Middle frontal gyrus (tissue), 1 donor: ENCODE measurements around the gene LYSMD1.
A peak's percentile ranks its signal among the peaks of the same experiment; 100 is the strongest.
"Not testable (repeated sequence)": the region's sequence is repeated elsewhere in the genome, so short reads cannot be mapped to it uniquely, and the experiment has no call there.

Experiments used
- DNase-seq: peaks from one replicate; pipeline ENCODE4 v3.0.0-alpha.2; 2015; ENCODE audit warnings: low spot score; ENCODE audit errors: extremely low spot score

Gene LYSMD1

DNA sequence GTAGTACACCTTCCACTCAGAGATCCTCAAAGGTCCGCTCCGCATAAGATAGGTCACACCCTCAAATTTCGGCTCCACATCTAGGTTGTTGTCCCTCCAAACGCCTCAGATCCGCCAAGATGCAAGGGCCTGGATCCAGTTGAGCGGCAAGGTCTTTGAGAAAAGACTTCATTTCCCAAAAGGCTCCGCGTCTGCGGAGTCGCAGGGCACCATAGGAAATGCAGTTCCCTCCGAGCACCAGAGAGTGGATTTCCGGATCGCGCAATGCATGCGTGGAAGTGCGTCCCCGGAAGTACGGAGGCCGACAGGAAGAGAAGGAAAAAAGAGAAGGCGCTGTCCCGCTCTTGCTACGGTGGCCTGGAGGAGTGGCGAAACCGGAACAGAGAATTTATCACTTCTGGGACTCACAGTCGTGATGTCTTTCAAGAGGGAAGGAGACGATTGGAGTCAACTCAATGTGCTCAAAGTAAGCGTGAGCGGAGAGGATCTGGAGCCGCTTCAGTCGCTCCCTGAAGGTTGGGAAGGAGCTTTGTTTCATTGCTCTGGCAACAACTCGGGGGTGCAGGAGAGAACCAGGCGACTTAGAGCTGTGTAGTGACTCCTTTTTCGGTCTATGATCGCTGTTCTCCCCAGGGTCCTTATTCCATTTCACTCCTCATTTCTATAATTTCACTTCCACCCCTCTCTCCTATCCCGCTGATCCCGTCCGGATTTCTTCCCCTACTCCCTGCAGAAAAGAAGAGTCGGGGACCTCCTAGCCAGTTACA lies at the start of gene LYSMD1, which contains the start of gene SCNM1:
TSS of gene LYSMD1 (minus strand) at position 165 of the 767 bp plus-strand sequence. CDS start 644 bp downstream, outside the sequence.
TSS of gene SCNM1 (plus strand) at position 407 of the 767 bp plus-strand sequence. CDS start at position 416, 9 bp downstream.
- DNase-seq = peak; percentile 98

DNA sequence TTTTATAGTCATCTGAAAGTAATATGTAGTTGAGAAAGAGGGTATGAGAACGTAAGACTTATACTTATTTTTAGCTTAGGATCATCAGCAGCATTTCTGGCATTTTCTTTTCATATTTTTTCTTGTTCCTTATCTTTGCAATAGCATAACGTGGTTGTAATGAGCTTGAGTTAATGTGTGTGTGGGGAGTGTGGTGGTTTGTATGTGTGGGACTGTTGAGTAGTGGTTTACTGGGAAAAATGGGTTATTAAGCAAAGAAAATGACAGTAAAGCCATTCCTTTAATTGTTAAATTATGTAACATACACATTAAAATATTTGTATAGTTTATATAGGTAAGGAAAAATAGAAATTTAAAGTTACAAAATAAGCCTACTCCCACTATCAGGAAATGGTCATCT lies 47.9 kb upstream of the LYSMD1 start:
- no peak for DNase-seq

- DNase-seq = no peak
Observed at GRCh38 chr1:151211972-151212705, 46.4 kb upstream of the LYSMD1 start.

- DNase-seq = no peak
Observed at GRCh38 chr1:151210830-151211229, 45.1 kb upstream of the LYSMD1 start.

GRCh38 chr1:151205381-151205965 lies 39.8 kb upstream of the LYSMD1 start:
- DNase-seq = not testable (repeated sequence)

DNA sequence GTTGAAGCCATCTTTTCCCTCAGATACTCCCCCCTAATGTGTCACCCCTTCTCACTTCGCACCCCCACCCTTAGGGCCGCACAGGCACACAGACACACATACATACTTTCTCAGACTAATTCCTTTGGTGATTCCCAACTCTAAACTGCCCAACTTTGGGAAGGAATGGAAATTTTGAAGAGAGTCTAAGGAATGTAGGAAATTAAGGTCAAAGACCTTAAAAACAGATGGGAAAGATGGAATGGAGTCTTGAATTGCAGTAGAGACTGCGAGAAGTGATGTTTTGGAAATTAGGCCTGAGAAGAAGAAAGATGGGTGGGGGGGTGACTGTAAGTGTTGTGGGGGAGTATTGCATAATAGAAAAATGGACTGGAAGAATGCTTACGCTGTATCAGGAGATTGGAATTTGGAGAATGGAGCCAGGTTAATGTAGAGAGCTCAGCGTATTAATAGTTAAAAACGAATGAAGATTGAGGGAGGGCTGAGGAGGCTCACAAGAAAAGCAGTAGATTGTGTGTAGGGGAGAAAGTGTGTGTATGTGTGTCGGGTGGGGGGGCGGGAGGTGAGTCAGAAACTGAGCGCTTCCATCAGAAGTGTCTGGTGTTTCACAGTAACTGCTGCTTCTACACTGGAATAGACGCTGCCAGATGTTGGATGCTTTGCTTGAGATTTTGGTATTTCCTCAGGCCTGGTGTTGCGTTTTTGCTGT lies 34.3 kb upstream of the LYSMD1 start:
- no peak for DNase-seq

DNA sequence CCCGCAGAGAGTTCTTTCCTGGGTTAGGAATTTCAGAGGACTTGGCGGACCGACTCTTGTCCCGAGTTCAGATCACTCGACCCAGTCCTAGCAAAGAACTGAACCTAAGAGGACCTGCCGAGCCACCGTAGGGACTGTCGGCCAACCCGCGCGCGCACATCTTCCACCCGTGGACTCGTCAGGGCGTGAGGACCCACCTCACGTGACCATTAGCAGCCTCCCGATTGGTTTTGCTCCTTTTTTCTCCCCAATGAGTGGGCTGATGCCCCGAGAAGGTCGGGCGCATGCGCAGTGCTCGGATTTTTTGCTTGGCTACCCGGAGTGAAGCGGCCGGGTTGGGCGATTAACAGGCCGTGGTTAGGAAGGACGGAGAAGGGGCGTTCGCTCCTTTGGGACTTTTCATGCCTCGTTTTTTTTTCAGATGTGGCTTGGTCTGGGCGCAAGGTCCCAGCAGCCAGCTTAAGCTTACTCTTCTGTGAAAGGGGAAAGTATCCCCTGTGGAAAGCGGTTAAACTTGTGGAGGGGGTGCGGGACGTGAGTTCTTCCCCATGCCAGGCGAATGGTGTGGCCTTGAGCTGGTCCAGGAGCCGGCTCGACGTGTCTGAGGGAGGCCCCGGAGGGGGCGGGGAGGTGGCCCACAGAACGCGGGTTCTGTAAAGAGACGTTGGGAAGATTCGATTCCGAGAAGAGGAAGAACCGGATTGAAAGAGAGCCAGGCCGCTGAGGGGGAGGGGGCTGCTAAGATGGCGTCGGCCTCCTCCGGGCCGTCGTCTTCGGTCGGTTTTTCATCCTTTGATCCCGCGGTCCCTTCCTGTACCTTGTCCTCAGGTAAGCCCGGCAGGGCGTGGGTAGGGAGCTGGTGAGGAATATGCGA lies 32.8 kb upstream of the LYSMD1 start, which contains the start of gene PIP5K1A:
TSS of gene PIP5K1A (plus strand) at position 299 of the 874 bp plus-strand sequence. CDS start at position 744, 445 bp downstream.
- peak; percentile 99 for DNase-seq

DNA sequence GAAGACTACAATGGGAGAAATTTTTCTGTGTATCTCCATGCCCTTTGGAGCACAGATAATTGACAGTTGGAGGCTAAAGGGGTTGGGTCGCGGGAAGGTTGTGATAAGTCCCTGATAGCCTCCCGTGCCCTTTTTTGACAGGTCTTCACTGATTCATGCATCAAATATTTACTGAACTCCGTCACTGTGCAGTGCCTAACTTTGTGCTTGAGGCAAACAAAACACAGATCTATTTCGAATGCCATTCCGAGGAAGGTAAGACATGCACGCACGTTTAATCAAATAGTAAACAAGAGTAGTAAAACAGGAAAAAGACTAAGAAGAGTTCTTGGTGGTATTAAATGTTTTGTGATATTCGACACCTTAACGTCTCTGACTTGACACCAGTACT lies 32.2 kb upstream of the LYSMD1 start:
- no peak for DNase-seq

DNA sequence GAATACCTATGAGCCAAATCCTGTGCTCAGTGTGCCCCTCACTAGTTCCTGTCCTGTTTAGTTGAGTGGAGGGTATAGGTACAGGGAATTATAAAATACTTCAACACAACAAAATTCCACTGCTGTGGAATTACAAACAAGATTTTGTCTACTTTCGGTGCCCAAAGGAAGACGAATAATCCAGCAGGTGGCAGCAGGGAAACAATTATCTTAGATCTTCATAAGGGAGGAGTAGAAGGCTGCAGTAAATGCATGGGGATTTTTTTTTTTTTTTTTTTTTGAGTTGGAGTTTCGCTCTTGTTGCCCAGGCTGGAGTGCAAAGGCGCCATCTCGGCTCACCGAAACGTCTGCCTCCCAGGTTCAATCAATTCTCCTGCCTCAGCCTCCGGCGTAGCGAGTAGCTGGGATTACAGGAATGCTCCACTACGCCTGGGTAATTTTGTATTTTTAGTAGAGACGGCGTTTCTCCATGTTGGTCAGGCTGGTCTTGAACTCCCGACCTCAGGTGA lies 30.6 kb upstream of the LYSMD1 start:
- DNase-seq = peak; percentile 92

DNA sequence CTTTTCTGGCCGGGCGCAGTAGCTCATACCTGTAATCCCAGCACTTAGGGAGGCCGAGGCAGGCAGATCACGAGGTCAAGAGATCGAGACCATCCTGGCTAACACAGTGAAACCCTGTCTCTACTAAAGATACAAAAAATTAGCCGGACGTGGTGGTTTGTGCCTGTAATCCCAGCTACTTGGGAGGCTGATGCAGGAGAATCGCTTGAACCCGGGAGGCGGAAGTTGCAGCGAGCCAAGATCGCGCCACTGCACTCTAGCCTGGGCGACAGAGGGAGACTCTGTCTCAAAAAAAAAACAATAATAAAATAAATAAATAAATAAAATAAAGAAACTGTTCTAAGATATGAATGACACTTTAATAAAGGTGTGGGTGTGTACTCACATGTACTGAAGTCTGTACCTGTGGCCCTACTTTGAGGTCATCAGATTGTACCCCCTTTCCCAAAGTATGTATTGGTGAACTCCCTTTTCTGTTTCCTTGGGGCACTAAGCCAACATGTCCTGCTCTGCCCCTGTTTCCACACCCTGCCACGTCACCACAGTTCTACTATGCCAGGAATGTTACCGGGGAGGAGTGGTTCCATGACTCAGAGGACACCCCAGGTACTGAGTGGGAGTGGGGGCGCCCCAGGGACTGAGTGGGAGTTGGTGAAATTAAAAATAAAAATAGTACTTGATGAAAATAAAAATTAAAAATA lies 29.3 kb upstream of the LYSMD1 start:
- DNase-seq = not testable (repeated sequence)

DNA sequence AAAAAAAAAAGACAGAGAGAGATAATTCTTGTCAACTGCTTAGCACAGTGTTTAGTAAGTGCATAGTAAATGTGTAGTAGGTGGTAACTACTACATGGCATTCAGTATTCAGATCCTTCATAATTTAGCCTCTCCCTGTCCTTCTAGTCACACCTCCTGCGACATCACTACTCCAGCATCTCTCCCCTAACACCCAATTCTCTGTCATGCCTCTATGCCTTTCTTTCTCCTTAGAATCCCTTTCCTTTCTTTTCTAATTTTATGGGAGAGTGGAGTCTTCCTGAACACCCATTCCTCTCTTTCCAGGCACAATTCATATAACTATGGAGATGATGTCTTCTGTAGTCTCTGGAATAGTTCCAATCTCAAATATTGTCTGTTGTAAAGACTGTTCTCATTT lies 28.2 kb upstream of the LYSMD1 start:
- no peak for DNase-seq

GRCh38 chr1:151193304-151193703 lies 27.6 kb upstream of the LYSMD1 start:
- no peak for DNase-seq

- DNase-seq = no peak
Observed at GRCh38 chr1:151192047-151192446, 26.3 kb upstream of the LYSMD1 start.

DNA sequence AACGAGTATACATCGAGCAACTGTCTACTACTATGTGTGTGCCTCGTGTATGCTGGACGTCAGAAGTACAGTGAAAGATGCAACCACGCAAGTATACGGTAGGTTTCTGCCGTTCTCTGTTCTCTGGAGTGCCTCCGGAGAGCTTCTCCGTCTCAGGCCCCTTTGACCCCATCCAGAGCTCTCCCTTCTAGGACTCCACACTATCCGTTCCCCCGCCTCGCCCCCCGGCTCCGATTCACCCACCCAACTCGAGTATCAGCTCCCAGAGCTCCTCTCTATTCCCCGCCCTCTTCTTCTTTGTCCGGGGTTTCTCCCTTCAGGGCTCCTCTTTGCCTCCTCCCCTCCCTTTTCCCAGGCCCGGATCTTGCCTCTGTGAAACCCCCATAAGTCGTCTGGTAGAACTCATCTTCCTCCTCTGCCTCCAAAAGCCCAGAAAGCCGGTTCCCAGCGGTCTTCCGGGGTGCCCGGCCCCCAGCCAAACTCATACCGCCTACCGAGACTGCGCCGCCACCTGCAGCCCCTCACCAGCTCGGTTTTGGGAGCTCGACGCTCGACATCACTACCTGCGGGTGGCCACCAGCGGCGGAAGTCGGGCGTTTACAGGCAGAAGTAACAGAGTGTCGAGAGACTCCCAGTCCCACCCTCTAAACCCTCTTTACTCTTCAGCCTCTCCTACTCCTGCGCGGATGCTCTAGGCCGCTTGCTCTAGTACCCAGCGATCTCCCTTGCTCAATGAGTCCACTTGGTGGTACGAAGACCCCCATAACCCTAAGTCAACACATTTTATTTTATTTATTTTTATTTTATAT lies 24.1 kb upstream of the LYSMD1 start, which contains the start of gene VPS72:
TSS of gene VPS72 (minus strand) at position 561 of the 809 bp plus-strand sequence. CDS start at position 485, 76 bp downstream.
- peak; percentile 86 for DNase-seq

GRCh38 chr1:151188667-151189066 lies 23.0 kb upstream of the LYSMD1 start:
- DNase-seq = not testable (repeated sequence)

DNA sequence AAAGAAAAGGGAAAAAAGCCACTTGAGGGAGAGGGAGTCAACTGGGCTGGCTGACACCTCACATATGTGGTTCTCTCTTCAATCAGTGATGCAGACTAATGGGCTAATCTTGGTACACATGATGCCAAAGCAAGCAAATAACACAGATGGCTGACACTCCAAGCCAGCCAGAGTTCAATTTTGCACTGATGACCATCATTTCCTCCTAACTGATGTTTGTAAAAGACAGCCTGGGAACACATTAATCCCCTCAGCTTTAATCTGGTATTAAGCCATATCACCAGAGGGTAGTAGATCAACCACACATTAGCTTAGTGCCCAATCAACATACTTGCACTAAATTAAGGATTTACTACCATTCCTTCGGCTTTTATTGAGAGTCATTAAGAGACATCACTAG lies 21.5 kb upstream of the LYSMD1 start:
- no peak for DNase-seq

DNA sequence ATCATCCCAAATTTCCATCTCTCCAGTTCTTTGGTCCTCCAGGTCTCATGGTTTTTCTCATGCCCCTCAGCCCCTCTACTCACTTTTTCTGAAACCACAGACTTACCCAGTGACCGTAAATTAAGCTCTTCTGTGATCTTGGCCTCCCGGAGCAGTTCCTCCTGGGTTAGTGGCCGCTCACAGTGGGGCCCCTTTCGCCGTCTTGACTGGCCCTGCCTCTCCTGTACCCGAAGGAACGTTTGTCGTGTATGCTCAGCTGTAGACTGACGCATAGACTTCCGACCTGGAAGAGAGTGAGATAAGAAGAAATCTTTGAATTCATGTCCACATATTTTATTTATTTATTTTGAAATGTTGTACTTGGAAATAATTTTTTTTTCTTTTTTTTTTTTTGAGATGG lies 18.5 kb upstream of the LYSMD1 start:
- DNase-seq = no peak

DNA sequence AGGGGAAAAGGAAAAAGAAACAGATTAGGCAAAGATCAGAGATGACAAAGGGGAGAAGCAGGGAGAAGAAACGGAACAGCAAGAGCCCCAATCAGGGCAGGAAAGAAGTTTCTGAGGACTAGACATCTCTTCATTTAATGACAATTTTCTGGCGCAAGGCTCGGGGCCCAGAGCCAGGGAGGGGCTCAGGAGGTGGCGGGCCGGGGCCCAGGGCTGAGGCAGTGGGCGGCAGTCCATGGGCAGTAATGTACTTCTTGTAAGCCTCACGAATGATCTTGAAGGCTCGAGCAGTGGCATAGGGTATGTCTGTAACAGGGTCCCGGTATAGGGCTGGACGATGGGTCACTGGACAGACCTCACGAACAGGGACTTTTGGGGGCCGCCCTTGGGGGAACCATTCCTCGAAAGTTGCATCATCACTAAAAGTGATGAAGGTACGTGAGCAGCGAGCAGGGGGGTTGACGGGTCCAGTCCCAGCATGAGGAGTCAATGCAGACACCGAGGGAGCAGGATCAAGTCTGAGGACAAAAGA lies 10.9 kb upstream of the LYSMD1 start:
- no peak for DNase-seq
